Posterior vena cava (tissue), 2 donors: ENCODE measurements around the gene HCFC1R1. TPM values are rescaled to one million over a fixed set of nuclear protein-coding genes. Genes with fewer than 3 reads are reported as not detected.

Experiments used
- DNase-seq: peaks from one replicate; pipeline ENCODE4 v3.0.0-alpha.2; 2020; ENCODE audit warnings: low spot score
- intact Hi-C, 2 donors: fragments of 100-400 bp; cut with DNase I; formaldehyde crosslinking; loops; one replicate each; pipeline versions ENCODE4 v1.14.1 to v1.14.2; 2022 to 2023
- total RNA-seq, 2 donors: library from RNA; stranded (reverse); fragmentation: NEBNext Ultra II Directional; extraction: Animal tissue kit (Norgen Biotek cat#: 25700); gene quantifications; one replicate each; pipeline ENCODE4 v1.2.1, GENCODE V29; 2021
- donor health status: DM: yes; HTN: yes; CAD: no.
- donor health status: DM: yes; HTN: yes; CAD: no.

The HCFC1R1 gene
- total RNA-seq, 2 donors from 2014 or later = 63.3 to 104 TPM

GRCh38 chr16:2986623-2987188 is 37.0 kb downstream of the HCFC1R1 start:
- no peak for DNase-seq
- intact Hi-C loops = no loop called here

GRCh38 chr16:2985893-2986355 is 37.8 kb downstream of the HCFC1R1 start:
- DNase-seq = no peak
- intact Hi-C loops = no loop called here

GRCh38 chr16:2985462-2985861 is 38.3 kb downstream of the HCFC1R1 start:
- intact Hi-C loops = no loop called here
- no peak for DNase-seq

GRCh38 chr16:2983706-2984136 is 40.0 kb downstream of the HCFC1R1 start:
- intact Hi-C loops = loop anchor here in 1 of 2 donors (2.0 kb wide), 1 partner anchor 41 kb away; no protein-coding TSS in a partner anchor
- DNase-seq = peak; percentile 94

- no peak for DNase-seq
- intact Hi-C loops = loop anchor here in 1 of 2 donors (2.0 kb wide), 1 partner anchor 40 kb away; no protein-coding TSS in a partner anchor
Measured at GRCh38 chr16:2982402-2982801, 41.3 kb downstream of the HCFC1R1 start.

GRCh38 chr16:2981899-2982250 is 41.9 kb downstream of the HCFC1R1 start:
- no peak for DNase-seq
- intact Hi-C loops = loop anchor here in 1 of 2 donors (2.0 kb wide), 1 partner anchor 39 kb away; no protein-coding TSS in a partner anchor

GRCh38 chr16:2981177-2981898 is 42.4 kb downstream of the HCFC1R1 start:
- intact Hi-C loops = no loop called here
- DNase-seq = no peak

GRCh38 chr16:2980227-2981176 is 43.2 kb downstream of the HCFC1R1 start, which contains the start of gene PKMYT1:
PKMYT1 (minus strand) TSS chr16:2980446; CDS start chr16:2979657, 789 bp downstream.
- intact Hi-C loops = no loop called here
- peak; percentile 97 for DNase-seq

- no peak for DNase-seq
- intact Hi-C loops = no loop called here
Measured at GRCh38 chr16:2979669-2980226, 44.0 kb downstream of the HCFC1R1 start.

GRCh38 chr16:2977440-2977839 is 46.3 kb downstream of the HCFC1R1 start:
- intact Hi-C loops = no loop called here

GRCh38 chr16:2976673-2977072 is 47.1 kb downstream of the HCFC1R1 start:
- intact Hi-C loops = no loop called here
- no peak for DNase-seq

More at GRCh38 chr16:2977440-2977839, 46.3 kb downstream of the HCFC1R1 start:
- DNase-seq = no peak

- DNase-seq = no peak
- intact Hi-C loops = no loop called here
Measured at GRCh38 chr16:2976201-2976600, 47.5 kb downstream of the HCFC1R1 start.

GRCh38 chr16:2975161-2975795 is 48.5 kb downstream of the HCFC1R1 start:
- intact Hi-C loops = no loop called here
- DNase-seq = no peak

GRCh38 chr16:2974319-2975056 is 49.3 kb downstream of the HCFC1R1 start:
- no peak for DNase-seq
- intact Hi-C loops = no loop called here

- no peak for DNase-seq
- intact Hi-C loops = no loop called here
Measured at GRCh38 chr16:2973605-2974318, 50.0 kb downstream of the HCFC1R1 start.

- DNase-seq = no peak
- intact Hi-C loops = no loop called here
Measured at GRCh38 chr16:2973093-2973492, 50.6 kb downstream of the HCFC1R1 start.
